K562 (cell line): ENCODE results near the gene ZNF428.

Experiments used
- EZH2 ChIP-seq: IDR thresholded peaks from 2 replicates; pipeline ENCODE4 v1.6.1; 2012; ENCODE audit warnings: low read depth, mild to moderate bottlenecking, inconsistent platforms, low read length, borderline replicate concordance
- HNRNPUL1 ChIP-seq: fragments of 200-400 bp; formaldehyde crosslinking; IDR thresholded peaks from 2 replicates; pipeline ENCODE4 v1.6.1; 2017; ENCODE audit warnings: low read length
- KAT2B ChIP-seq: IDR thresholded peaks from one replicate; pipeline ENCODE4 v1.6.1; 2012; ENCODE audit warnings: low read depth, mild to moderate bottlenecking, control low read depth, inconsistent platforms, low read length, moderate library complexity
- NCOA1 ChIP-seq: fragments of 450-650 bp; IDR thresholded peaks from 2 replicates; pipeline ENCODE4 v1.6.1; 2016; ENCODE audit warnings: low read depth
- SRSF7 ChIP-seq: fragments of 200-400 bp; formaldehyde crosslinking; optimal IDR thresholded peaks from 2 replicates; pipeline ENCODE3; 2017; ENCODE audit warnings: mild to moderate bottlenecking, low read depth, low read length
- TAF1 ChIP-seq: IDR thresholded peaks from 2 replicates; pipeline ENCODE4 v1.6.1; 2011; ENCODE audit warnings: mild to moderate bottlenecking, low read length, moderate library complexity; ENCODE audit not compliant: insufficient read depth, control insufficient read depth, severe bottlenecking; ENCODE audit errors: extremely low read depth
- TEAD4 ChIP-seq, 2 experiments: sonication (generic) in 1 of 2; formaldehyde crosslinking in 1 of 2; IDR thresholded peaks; 2 replicates each; pipeline versions ENCODE4 v1.6.1 to v1.8.0; 2012 to 2022; ENCODE audit warnings: borderline replicate concordance in 1 of 2, inconsistent platforms in 1 of 2, low read length in 1 of 2, mild to moderate bottlenecking in 1 of 2, missing genetic modification reagents in 1 of 2
- ZNF274 ChIP-seq: IDR thresholded peaks from 2 replicates; pipeline ENCODE4 v1.6.1; 2011; ENCODE audit warnings: low read depth, mild to moderate bottlenecking, low read length, moderate library complexity, borderline replicate concordance
- ZSCAN32 ChIP-seq: fragments of 450-650 bp; formaldehyde crosslinking; IDR thresholded peaks from 2 replicates; pipeline ENCODE4 v1.4.0; 2020; ENCODE audit warnings: mild to moderate bottlenecking, moderate library complexity
- TF ChIP-seq, protein P1 (sequence below): sonication (generic); formaldehyde crosslinking; IDR thresholded peaks from 2 replicates; pipeline ENCODE4 v1.8.1; 2022; ENCODE audit warnings: missing genetic modification reagents
- TF ChIP-seq, protein P2 (sequence below), 3 experiments: IDR thresholded peaks in 2 of 3; conservative IDR thresholded peaks in 1 of 3; 2 replicates each; pipeline ENCODE4 v1.5.1; 2011 to 2012; ENCODE audit warnings: low read length in 3 of 3, mild to moderate bottlenecking in 3 of 3, control low read depth in 2 of 3, improper control_type of control experiment in 1 of 3, inconsistent platforms in 1 of 3, low read depth in 1 of 3, mixed read lengths in 1 of 3, moderate library complexity in 1 of 3; ENCODE audit not compliant: insufficient read depth in 2 of 3

DNA sequence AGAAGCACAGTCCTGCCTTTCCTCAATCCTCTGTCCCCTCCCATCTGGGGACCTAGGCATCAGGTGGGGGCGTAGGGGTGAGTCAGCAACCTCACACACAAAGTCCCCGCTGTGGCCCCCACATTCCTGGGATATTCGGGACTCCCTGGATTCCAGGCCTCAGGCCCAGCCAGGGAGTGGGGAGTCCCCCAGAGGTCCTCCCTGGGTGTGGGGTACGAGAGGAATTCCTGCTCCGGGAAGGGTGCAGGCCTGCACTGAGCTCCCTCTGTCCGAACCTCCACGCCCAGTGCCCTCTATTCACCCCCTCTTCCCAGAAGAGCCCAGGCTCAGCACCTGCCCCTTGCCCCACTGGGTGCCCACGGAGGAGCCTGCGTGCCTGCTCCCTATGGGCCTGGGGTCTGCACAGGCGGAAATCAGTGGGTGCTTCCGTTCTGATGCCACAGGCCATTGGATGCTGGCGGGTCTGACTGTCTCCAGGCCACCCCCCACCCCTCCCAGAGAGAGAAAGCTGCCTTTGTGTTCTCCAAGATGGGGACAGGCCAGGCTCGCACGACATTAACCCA is 16.8 kb upstream of the ZNF428 start:
- TF ChIP-seq SRSF7, result no peak
- TF ChIP-seq HNRNPUL1, result no peak
- no peak for TF ChIP-seq NCOA1
- TF ChIP-seq, protein P1, sequence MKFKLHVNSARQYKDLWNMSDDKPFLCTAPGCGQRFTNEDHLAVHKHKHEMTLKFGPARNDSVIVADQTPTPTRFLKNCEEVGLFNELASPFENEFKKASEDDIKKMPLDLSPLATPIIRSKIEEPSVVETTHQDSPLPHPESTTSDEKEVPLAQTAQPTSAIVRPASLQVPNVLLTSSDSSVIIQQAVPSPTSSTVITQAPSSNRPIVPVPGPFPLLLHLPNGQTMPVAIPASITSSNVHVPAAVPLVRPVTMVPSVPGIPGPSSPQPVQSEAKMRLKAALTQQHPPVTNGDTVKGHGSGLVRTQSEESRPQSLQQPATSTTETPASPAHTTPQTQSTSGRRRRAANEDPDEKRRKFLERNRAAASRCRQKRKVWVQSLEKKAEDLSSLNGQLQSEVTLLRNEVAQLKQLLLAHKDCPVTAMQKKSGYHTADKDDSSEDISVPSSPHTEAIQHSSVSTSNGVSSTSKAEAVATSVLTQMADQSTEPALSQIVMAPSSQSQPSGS (CRISPR knock-in tag), result no peak
- TF ChIP-seq TEAD4 (IDR thresholded peaks at IDR 0.05; ENCODE audit: low read length), result no peak
- TF ChIP-seq TEAD4 (CRISPR knock-in tag; IDR thresholded peaks at IDR 0.05; ENCODE audit: borderline replicate concordance), result no peak
- TF ChIP-seq ZNF274, result no peak
- no peak for TF ChIP-seq ZSCAN32 (CRISPR knock-in tag)
- no peak for TF ChIP-seq EZH2
- TF ChIP-seq TAF1, result no peak
- TF ChIP-seq KAT2B, result no peak
- TF ChIP-seq, protein P2, sequence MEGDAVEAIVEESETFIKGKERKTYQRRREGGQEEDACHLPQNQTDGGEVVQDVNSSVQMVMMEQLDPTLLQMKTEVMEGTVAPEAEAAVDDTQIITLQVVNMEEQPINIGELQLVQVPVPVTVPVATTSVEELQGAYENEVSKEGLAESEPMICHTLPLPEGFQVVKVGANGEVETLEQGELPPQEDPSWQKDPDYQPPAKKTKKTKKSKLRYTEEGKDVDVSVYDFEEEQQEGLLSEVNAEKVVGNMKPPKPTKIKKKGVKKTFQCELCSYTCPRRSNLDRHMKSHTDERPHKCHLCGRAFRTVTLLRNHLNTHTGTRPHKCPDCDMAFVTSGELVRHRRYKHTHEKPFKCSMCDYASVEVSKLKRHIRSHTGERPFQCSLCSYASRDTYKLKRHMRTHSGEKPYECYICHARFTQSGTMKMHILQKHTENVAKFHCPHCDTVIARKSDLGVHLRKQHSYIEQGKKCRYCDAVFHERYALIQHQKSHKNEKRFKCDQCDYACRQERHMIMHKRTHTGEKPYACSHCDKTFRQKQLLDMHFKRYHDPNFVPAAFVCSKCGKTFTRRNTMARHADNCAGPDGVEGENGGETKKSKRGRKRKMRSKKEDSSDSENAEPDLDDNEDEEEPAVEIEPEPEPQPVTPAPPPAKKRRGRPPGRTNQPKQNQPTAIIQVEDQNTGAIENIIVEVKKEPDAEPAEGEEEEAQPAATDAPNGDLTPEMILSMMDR (IDR thresholded peaks at IDR 0.05 in 2 of 3, conservative IDR thresholded peaks at IDR 0.05 in 1 of 3; ENCODE audit: insufficient read depth in 2 of 3, low read depth in 1 of 3, low read length in 3 of 3), result no peak
